Endodermal cell (in vitro differentiated cells): Measurements from ENCODE around the gene SORL1. TPM values are rescaled to one million over a fixed set of nuclear protein-coding genes. Genes with fewer than 3 reads are reported as not detected.
"Not testable (repeated sequence)": the region's sequence is repeated elsewhere in the genome, so short reads cannot be mapped to it uniquely, and the experiment has no call there.

Experiments
- DNase-seq: peaks from one replicate; pipeline ENCODE4 v3.0.0-alpha.2; 2017
- H3K27ac ChIP-seq: 2 replicates; pipeline ENCODE4 v1.5.1; 2013; ENCODE audit warnings: mild to moderate bottlenecking, low read depth, low read length, moderate library complexity
- H3K27me3 ChIP-seq: 2 replicates; pipeline ENCODE4 v1.6.1; 2013; ENCODE audit warnings: mild to moderate bottlenecking, low read length, moderate library complexity; ENCODE audit not compliant: insufficient read depth, control insufficient read depth, poor library complexity, severe bottlenecking
- H3K36me3 ChIP-seq: 2 replicates; pipeline ENCODE4 v1.7.0; 2013; ENCODE audit warnings: mild to moderate bottlenecking, low read length, moderate library complexity; ENCODE audit not compliant: control insufficient read depth, insufficient read depth
- H3K4me1 ChIP-seq: one replicate; pipeline ENCODE4 v1.7.0; 2013; ENCODE audit warnings: low read length; ENCODE audit not compliant: control insufficient read depth, insufficient read depth
- H3K4me3 ChIP-seq: 2 replicates; pipeline ENCODE4 v1.5.1; 2013; ENCODE audit warnings: mild to moderate bottlenecking, low read length, moderate library complexity
- H3K9ac ChIP-seq: 2 replicates; pipeline ENCODE4 v1.6.1; 2013; ENCODE audit warnings: mild to moderate bottlenecking, low read length, moderate library complexity; ENCODE audit not compliant: poor library complexity, severe bottlenecking; ENCODE audit errors: extremely low read depth
- H3K9me3 ChIP-seq: 2 replicates; pipeline ENCODE4 v1.6.1; 2013; ENCODE audit warnings: mild to moderate bottlenecking, low read length, moderate library complexity; ENCODE audit not compliant: control insufficient read depth
- H3K27ac Mint-ChIP-seq: 2 replicates; pipeline ENCODE4 v1.8.0; 2020; ENCODE audit warnings: mixed read lengths
- H3K27me3 Mint-ChIP-seq: 2 replicates; pipeline ENCODE4 v1.8.0; 2021; ENCODE audit warnings: mild to moderate bottlenecking, mixed read lengths; ENCODE audit not compliant: insufficient read depth
- H3K36me3 Mint-ChIP-seq: 2 replicates; pipeline ENCODE4 v1.8.0; 2020; ENCODE audit warnings: low read depth, mixed read lengths
- H3K4me1 Mint-ChIP-seq: 2 replicates; pipeline ENCODE4 v1.8.0; 2020; ENCODE audit warnings: mixed read lengths
- H3K4me3 Mint-ChIP-seq: 2 replicates; pipeline ENCODE4 v1.8.0; 2020; ENCODE audit warnings: mild to moderate bottlenecking, moderate library complexity, mixed read lengths
- H3K9me3 Mint-ChIP-seq: 2 replicates; pipeline ENCODE4 v1.8.0; 2020; ENCODE audit warnings: mild to moderate bottlenecking, mixed read lengths
- CTCF ChIP-seq: fragments of 200-600 bp; sonication (generic); conservative IDR thresholded peaks from 2 replicates; pipeline ENCODE4 v1.5.0; 2021; ENCODE audit warnings: antibody characterized with exemption, mild to moderate bottlenecking
- WGBS, 2 experiments: methylation state at CpG; one replicate each; pipeline versions ENCODE4 v1.1.5 to v1.1.7; 2013; ENCODE audit warnings: missing lambda C conversion rate in 2 of 2, mixed read lengths in 1 of 2; ENCODE audit not compliant: insufficient coverage in 1 of 2, insufficient read length in 1 of 2; 5-methylcytosine and 5-hydroxymethylcytosine counted together
- total RNA-seq, 2 donors: library from RNA; stranded (reverse); fragmentation: NEBNext Ultra II Directional in 1 of 2; extraction: Animal tissue kit (Norgen Biotek cat#: 25700) in 1 of 2; gene quantifications; 2 replicates in 1 of 2; 3 replicates in 1 of 2; pipeline ENCODE4 v1.2.1, GENCODE V29; 2021

Gene SORL1
- total RNA-seq, 2 donors from 2014 or later: 56.4 to 57.5 TPM

- H3K4me1 Mint-ChIP-seq: no peaks in the 10 kb centered on the region
- peaks cover 2% of the 10 kb centered on the region for H3K9me3 Mint-ChIP-seq
- Histone ChIP-seq H3K9me3 (no peaks in the 10 kb centered on the region), H3K27ac (no peak overlapping the region), H3K9ac (no peak overlapping the region), H3K36me3 (no peaks in the 10 kb centered on the region), H3K4me1 (no peaks in the 10 kb centered on the region), H3K4me3 (no peak overlapping the region), H3K27me3 (no peaks in the 10 kb centered on the region)
- no peaks in the 10 kb centered on the region for H3K36me3 Mint-ChIP-seq
- no peaks in the 10 kb centered on the region for H3K27me3 Mint-ChIP-seq
- no peak overlapping the region for H3K4me3 Mint-ChIP-seq
- no peak for DNase-seq
- H3K27ac Mint-ChIP-seq: no peak overlapping the region
- WGBS, 2 experiments: 95 to 97% methylated on average over 2 of the region's 2 CpGs
- TF ChIP-seq CTCF: no peak
These were observed 43.3 kb upstream of the SORL1 start for GRCh38 chr11:121408830-121409229.

GRCh38 chr11:121410041-121410440 is 42.1 kb upstream of the SORL1 start:
- H3K27ac Mint-ChIP-seq, DNase-seq, H3K36me3 Mint-ChIP-seq, H3K9me3 Mint-ChIP-seq, H3K27me3 ChIP-seq, H3K9me3 ChIP-seq, H3K36me3 ChIP-seq, H3K4me3 Mint-ChIP-seq, H3K4me1 ChIP-seq, H3K9ac ChIP-seq, H3K27ac ChIP-seq, H3K27me3 Mint-ChIP-seq, H3K4me3 ChIP-seq, H3K4me1 Mint-ChIP-seq: not testable (repeated sequence)
- 86 to 100% methylated on average over 2 of the region's 2 CpGs for WGBS, 2 experiments

- H3K36me3 ChIP-seq, H3K9me3 Mint-ChIP-seq, H3K4me3 Mint-ChIP-seq, H3K27me3 Mint-ChIP-seq, H3K4me1 Mint-ChIP-seq, H3K27me3 ChIP-seq, H3K36me3 Mint-ChIP-seq, H3K27ac ChIP-seq, H3K4me1 ChIP-seq, H3K9me3 ChIP-seq, H3K9ac ChIP-seq, H3K27ac Mint-ChIP-seq, DNase-seq, H3K4me3 ChIP-seq: not testable (repeated sequence)
These were observed 40.8 kb upstream of the SORL1 start for GRCh38 chr11:121411330-121411729.

- no peak overlapping the region for H3K4me3 ChIP-seq
- H3K4me1 ChIP-seq: no peaks in the 10 kb centered on the region
- Mint-ChIP-seq H3K27ac (no peak overlapping the region), H3K4me3 (no peak overlapping the region), H3K27me3 (no peaks in the 10 kb centered on the region), H3K4me1 (no peaks in the 10 kb centered on the region), H3K9me3 (no peaks in the 10 kb centered on the region), H3K36me3 (no peaks in the 10 kb centered on the region)
- no peaks in the 10 kb centered on the region for H3K9me3 ChIP-seq
- no peak overlapping the region for H3K9ac ChIP-seq
- TF ChIP-seq CTCF: no peak
- 95% methylated on average over 4 of the region's 4 CpGs for WGBS, 2 experiments
- no peaks in the 10 kb centered on the region for H3K27me3 ChIP-seq
- DNase-seq: no peak
- H3K27ac ChIP-seq: no peak overlapping the region
- no peaks in the 10 kb centered on the region for H3K36me3 ChIP-seq
These were observed 40.0 kb upstream of the SORL1 start for GRCh38 chr11:121412000-121412587.
